RWPE1 (cell line): ENCODE measurements around the gene LYPLAL1.

Source experiments
- CTCF ChIA-PET: fragments of 350-600 bp; sonication (Branson Sonifier 250); formaldehyde crosslinking; extraction: SDS; loops from one replicate; lab custom pipeline; 2021; lab: Yijun Ruan, JAX
- POLR2A ChIA-PET: fragments of 400-600 bp; formaldehyde crosslinking; extraction: SDS; loops from one replicate; lab custom pipeline; 2020; ENCODE audit warnings: antibody characterized with exemption; ENCODE audit not compliant: low non-redundant PET; lab: Yijun Ruan, JAX
- DNase-seq: peaks from one replicate; pipeline ENCODE4 v3.0.0; 2012; ENCODE audit warnings: low spot score
- H3K27ac ChIP-seq: fragments of 450-650 bp; 2 replicates; pipeline ENCODE4 v1.5.1; 2017
- TF ChIP-seq, protein P1 (sequence below): fragments of 450-650 bp; conservative IDR thresholded peaks from 2 replicates; pipeline ENCODE4 v1.5.1; 2017; ENCODE audit warnings: low read depth, mild to moderate bottlenecking

The LYPLAL1 gene

GRCh38 chr1:219173758-219174459 is at the start of gene LYPLAL1:
Gene LYPLAL1, plus strand, starts transcription at chr1:219173878. Its CDS starts 13 bp downstream, at chr1:219173891.
- ChIA-PET CTCF (interaction anchor here (0.5 to 0.6 kb wide), 2 partner anchors 17 to 738 kb away, joined by 4 to 6 read pairs; no protein-coding TSS in a partner anchor), POLR2A (interaction anchor here (0.6 kb wide), 1 partner anchor 13 kb away, joined by 6 read pairs; no protein-coding TSS in a partner anchor)
- H3K27ac ChIP-seq, result peak within 1 kb of the TSS; percentile 79
- peak; percentile 97 for DNase-seq
- TF ChIP-seq, protein P1, sequence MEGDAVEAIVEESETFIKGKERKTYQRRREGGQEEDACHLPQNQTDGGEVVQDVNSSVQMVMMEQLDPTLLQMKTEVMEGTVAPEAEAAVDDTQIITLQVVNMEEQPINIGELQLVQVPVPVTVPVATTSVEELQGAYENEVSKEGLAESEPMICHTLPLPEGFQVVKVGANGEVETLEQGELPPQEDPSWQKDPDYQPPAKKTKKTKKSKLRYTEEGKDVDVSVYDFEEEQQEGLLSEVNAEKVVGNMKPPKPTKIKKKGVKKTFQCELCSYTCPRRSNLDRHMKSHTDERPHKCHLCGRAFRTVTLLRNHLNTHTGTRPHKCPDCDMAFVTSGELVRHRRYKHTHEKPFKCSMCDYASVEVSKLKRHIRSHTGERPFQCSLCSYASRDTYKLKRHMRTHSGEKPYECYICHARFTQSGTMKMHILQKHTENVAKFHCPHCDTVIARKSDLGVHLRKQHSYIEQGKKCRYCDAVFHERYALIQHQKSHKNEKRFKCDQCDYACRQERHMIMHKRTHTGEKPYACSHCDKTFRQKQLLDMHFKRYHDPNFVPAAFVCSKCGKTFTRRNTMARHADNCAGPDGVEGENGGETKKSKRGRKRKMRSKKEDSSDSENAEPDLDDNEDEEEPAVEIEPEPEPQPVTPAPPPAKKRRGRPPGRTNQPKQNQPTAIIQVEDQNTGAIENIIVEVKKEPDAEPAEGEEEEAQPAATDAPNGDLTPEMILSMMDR, result no peak

GRCh38 chr1:219124163-219124562 is 49.5 kb upstream of the LYPLAL1 start:
- ChIA-PET POLR2A (no interaction called here), CTCF (no interaction called here)
- DNase-seq, result no peak
- H3K27ac ChIP-seq, result no peak overlapping the region
- TF ChIP-seq, protein P1, result no peak

DNA sequence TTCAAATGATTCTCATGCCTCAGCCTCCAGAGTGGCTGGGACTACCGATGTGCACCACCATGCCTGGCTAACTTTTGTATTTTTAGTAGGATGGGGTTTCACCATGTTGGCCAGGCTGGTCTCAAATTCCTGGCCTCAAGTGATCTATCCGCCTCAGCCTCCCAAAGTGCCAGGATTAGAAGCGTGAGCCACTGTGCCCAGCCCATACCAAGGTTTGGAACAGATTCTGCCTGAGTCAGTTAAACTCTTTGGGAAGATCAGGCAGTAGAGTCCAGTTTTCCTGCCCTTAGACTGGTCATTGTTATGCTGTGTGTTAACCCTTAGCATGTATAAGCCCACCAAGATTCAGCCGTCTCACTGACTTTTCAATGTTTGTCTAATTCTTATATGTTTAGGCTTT is 48.3 kb upstream of the LYPLAL1 start:
- no peak for DNase-seq
- TF ChIP-seq, protein P1, result no peak
- CTCF ChIA-PET, result no interaction called here
- POLR2A ChIA-PET, result no interaction called here
- H3K27ac ChIP-seq, result no peak overlapping the region

GRCh38 chr1:219126377-219126776 is 47.3 kb upstream of the LYPLAL1 start:
- CTCF ChIA-PET, result interaction anchor here (0.7 kb wide), 1 partner anchor 534 kb away, joined by 4 read pairs; no protein-coding TSS in a partner anchor
- no peak for DNase-seq
- H3K27ac ChIP-seq, result no peak overlapping the region
- TF ChIP-seq, protein P1, result no peak
- POLR2A ChIA-PET, result no interaction called here

DNA sequence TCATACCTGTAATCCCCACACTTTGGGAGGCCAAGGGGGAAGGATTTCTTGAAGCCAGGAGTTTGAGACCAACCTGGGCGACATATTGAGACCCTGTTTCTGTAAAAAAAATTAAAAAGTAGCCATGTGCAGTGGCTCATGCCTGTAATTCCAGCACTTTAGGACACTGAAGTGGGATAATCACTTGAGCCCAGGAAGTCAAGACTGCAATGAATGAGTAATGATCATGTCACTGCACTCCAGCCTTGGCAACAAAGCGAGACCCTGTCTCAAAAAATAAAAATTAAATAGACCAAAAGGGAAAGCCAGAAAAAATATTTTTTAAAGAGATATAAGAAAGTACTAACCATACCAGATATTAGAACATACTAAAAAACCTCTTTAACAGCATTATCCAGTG is 44.7 kb upstream of the LYPLAL1 start:
- DNase-seq, result no peak
- POLR2A ChIA-PET, result no interaction called here
- TF ChIP-seq, protein P1, result no peak
- H3K27ac ChIP-seq, result no peak overlapping the region
- CTCF ChIA-PET, result no interaction called here

DNA sequence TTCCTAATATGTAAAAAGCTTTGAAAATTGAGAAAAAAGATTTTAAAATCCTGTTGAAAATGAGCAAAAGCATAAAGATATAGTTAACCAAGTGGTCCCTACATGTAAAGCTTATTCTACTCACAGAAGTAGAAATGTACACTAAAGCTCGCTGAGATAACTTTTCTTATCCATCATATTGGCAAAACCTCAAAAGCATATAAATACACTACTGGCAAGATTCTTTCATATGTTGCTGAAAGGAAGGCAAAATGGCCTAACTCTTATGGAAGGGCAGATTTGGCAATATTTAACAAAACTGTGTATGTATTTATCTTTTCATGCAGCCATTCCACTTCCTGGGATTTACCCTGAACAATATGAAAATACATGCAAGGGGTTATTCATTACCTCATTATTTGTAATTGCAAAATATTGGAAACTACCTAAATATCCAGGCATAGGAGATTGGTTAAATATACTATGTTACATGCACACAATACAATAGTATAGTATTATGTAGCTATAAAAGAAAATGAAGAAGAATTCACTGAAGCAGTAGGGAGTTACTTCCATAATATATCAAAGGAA is 43.2 kb upstream of the LYPLAL1 start:
- no peak overlapping the region for H3K27ac ChIP-seq
- TF ChIP-seq, protein P1, result no peak
- POLR2A ChIA-PET, result no interaction called here

More for the DNA sequence above, 43.2 kb upstream of the LYPLAL1 start:
- DNase-seq, result no peak
- CTCF ChIA-PET, result interaction anchor here (0.6 to 0.9 kb wide), 5 partner anchors 11 to 721 kb away, joined by 3 to 6 read pairs (median 3); no protein-coding TSS in a partner anchor
